Measurements from ENCODE around the gene WDR54. TPM values are rescaled to one million over a fixed set of nuclear protein-coding genes. Genes with fewer than 3 reads are reported as not detected.

The WDR54 gene
- total and polyA plus RNA-seq, 10 of the 15 experiments (the other 5 are each of a cell fraction or from before 2014, with no cell fraction given) = 38.2 to 116 (median 89.1) TPM

GRCh38 chr2:74448771-74449170 is 27.2 kb downstream of the WDR54 start:
- ChIA-PET SMC1A (ENCODE audit: uncharacterized antibody, unreplicated experiment) (interaction anchor here (0.6 kb wide), 1 partner anchor 46 kb away, joined by 3 read pairs; no protein-coding TSS in a partner anchor), RAD21 (ENCODE audit: unreplicated experiment) (no interaction called here), CTCF (no interaction called here), POLR2A (interaction anchor here (0.5 to 1.0 kb wide), 3 partner anchors 8 to 207 kb away, joined by 3 to 10 read pairs (median 3); no protein-coding TSS in a partner anchor)
- Histone ChIP-seq H3K27me3 (replicated peaks in 1 of 2; ENCODE audit: control insufficient read depth in 2 of 2, insufficient read depth in 2 of 2, low read length in 1 of 2) (no peaks in the 10 kb centered on the region), H3K4me3 (no peak overlapping the region), H3K9me3 (replicated peaks; ENCODE audit: control insufficient read depth, insufficient read depth, low read length) (no peaks in the 10 kb centered on the region), H4K20me1 (ENCODE audit: control insufficient read depth, insufficient read depth) (no peaks in the 10 kb centered on the region), H3K9ac (ENCODE audit: control insufficient read depth, insufficient read depth, low read length) (no peak overlapping the region), H3K27ac (ENCODE audit: control insufficient read depth, insufficient read depth) (no peak overlapping the region), H3K4me1 (ENCODE audit: control insufficient read depth, insufficient read depth, low read length) (no peaks in the 10 kb centered on the region), H3K36me3 (ENCODE audit: control insufficient read depth in 2 of 2, insufficient read depth in 2 of 2, low read length in 1 of 2) (no peaks in the 10 kb centered on the region), H3K4me2 (ENCODE audit: control insufficient read depth, insufficient read depth) (no peak overlapping the region), H3K79me2 (ENCODE audit: control insufficient read depth, insufficient read depth, low read length) (no peaks in the 10 kb centered on the region), H2AFZ (ENCODE audit: control insufficient read depth, low read depth, low read length) (no peak overlapping the region)
- BruUV-seq (replicated peaks) = no TSS peak
- in situ Hi-C loops (cut with MboI) (no loop called here), intact Hi-C loops (cut with micrococcal nuclease; ENCODE audit: unreplicated experiment) (no loop called here)
- FAIRE-seq (no peak), ATAC-seq (no peak), DNase-seq (ENCODE audit: low read depth, low spot score) (no peak)
- 89% methylated on average over 2 of the region's 2 CpGs for WGBS (ENCODE audit: insufficient coverage, insufficient replicate concordance, low lambda C conversion rate, missing lambda C conversion rate)
- TF ChIP-seq STAT1 (conservative IDR thresholded peaks at IDR 0.05) (no peak), NR2C2 (IDR thresholded peaks at IDR 0.05; ENCODE audit: borderline replicate concordance, control insufficient read depth, insufficient read length, low read depth) (no peak), SPI1 (IDR thresholded peaks at IDR 0.05; ENCODE audit: borderline replicate concordance, insufficient read depth, low read depth, low read length) (no peak), NFXL1 (IDR thresholded peaks at IDR 0.05; ENCODE audit: borderline replicate concordance) (no peak), SREBF2 (IDR thresholded peaks at IDR 0.05; ENCODE audit: low read length) (no peak)

- no peak overlapping the region for H3K4me3 ChIP-seq
- no peaks in the 10 kb centered on the region for H3K9me3 ChIP-seq (replicated peaks; ENCODE audit: control insufficient read depth, insufficient read depth, low read length)
- no peak overlapping the region for H3K27ac ChIP-seq (ENCODE audit: control insufficient read depth, insufficient read depth)
- peaks cover 3% of the 10 kb centered on the region for H3K4me1 ChIP-seq (ENCODE audit: control insufficient read depth, insufficient read depth, low read length)
- H3K4me2 ChIP-seq (ENCODE audit: control insufficient read depth, insufficient read depth) = no peak overlapping the region
- H3K9ac ChIP-seq (ENCODE audit: control insufficient read depth, insufficient read depth, low read length) = no peak overlapping the region
- intact Hi-C loops (cut with micrococcal nuclease; ENCODE audit: unreplicated experiment) (no loop called here), in situ Hi-C loops (cut with MboI) (no loop called here)
- H4K20me1 ChIP-seq (ENCODE audit: control insufficient read depth, insufficient read depth) = no peaks in the 10 kb centered on the region
- FAIRE-seq = no peak
- ChIA-PET CTCF (interaction anchor here (0.6 to 1.0 kb wide), 2 partner anchors 49 to 1196 kb away, joined by 3 read pairs; no protein-coding TSS in a partner anchor), POLR2A (interaction anchor here (1.2 kb wide), 1 partner anchor 11 kb away, joined by 4 read pairs; no protein-coding TSS in a partner anchor), RAD21 (ENCODE audit: unreplicated experiment) (interaction anchor here (1.1 kb wide), 1 partner anchor 11 kb away, joined by 5 read pairs; no protein-coding TSS in a partner anchor), SMC1A (ENCODE audit: uncharacterized antibody, unreplicated experiment) (no interaction called here)
- H2AFZ ChIP-seq (ENCODE audit: control insufficient read depth, low read depth, low read length) = no peak overlapping the region
- no peak for DNase-seq (ENCODE audit: low read depth, low spot score)
- no peak for ATAC-seq
- no TSS peak for BruUV-seq (replicated peaks)
- peaks cover 7% of the 10 kb centered on the region for H3K79me2 ChIP-seq (ENCODE audit: control insufficient read depth, insufficient read depth, low read length)
- no peaks in the 10 kb centered on the region for H3K27me3 ChIP-seq (replicated peaks in 1 of 2; ENCODE audit: control insufficient read depth in 2 of 2, insufficient read depth in 2 of 2, low read length in 1 of 2)
- 67% methylated on average over 3 of the region's 3 CpGs for WGBS (ENCODE audit: insufficient coverage, insufficient replicate concordance, low lambda C conversion rate, missing lambda C conversion rate)
- no peaks in the 10 kb centered on the region for H3K36me3 ChIP-seq (ENCODE audit: control insufficient read depth in 2 of 2, insufficient read depth in 2 of 2, low read length in 1 of 2)
- TF ChIP-seq TCF12 (IDR thresholded peaks at IDR 0.05; ENCODE audit: low read depth, low read length) = no peak
- no peak for TF ChIP-seq E4F1 (IDR thresholded peaks at IDR 0.05; ENCODE audit: borderline replicate concordance, partially characterized antibody)
- no peak for TF ChIP-seq EGR1 (IDR thresholded peaks at IDR 0.05; ENCODE audit: borderline replicate concordance in 1 of 2, low read depth in 2 of 2, low read length in 2 of 2)
- no peak for TF ChIP-seq BHLHE40 (IDR thresholded peaks at IDR 0.05; ENCODE audit: borderline replicate concordance in 1 of 2, low read depth in 2 of 2, low read length in 1 of 2)
- TF ChIP-seq JUND (IDR thresholded peaks at IDR 0.05; ENCODE audit: low read depth, low read length) = no peak
- no peak for TF ChIP-seq ELK1 (IDR thresholded peaks at IDR 0.05; ENCODE audit: low read depth, low read length)
- no peak for TF ChIP-seq ZNF384 (IDR thresholded peaks at IDR 0.05; ENCODE audit: borderline replicate concordance, low read depth, low read length)
Measured at GRCh38 chr2:74450570-74451190, 29.1 kb downstream of the WDR54 start.

All from GM12878 (cell line).